ENCODE measurements around the gene COX8A. TPM values are rescaled to one million over a fixed set of nuclear protein-coding genes. Genes with fewer than 3 reads are reported as not detected.

Gene COX8A
- total and polyA plus RNA-seq, 2 of the 13 experiments (the other 11 are each of a cell fraction or from before 2014, with no cell fraction given): 202 to 406 TPM

- no peak overlapping the region for H2AFZ ChIP-seq (ENCODE audit: low read length)
- DNase-seq (ENCODE audit: low spot score): peak; percentile 62
- peak; percentile 79 for FAIRE-seq
- POLR2A ChIA-PET: interaction anchor here (0.9 to 2.7 kb wide), 17 partner anchors 10 to 179 kb away, joined by 3 to 12 read pairs (median 4); partner anchors contain the start of genes COX8A, MARK2, RCOR2 and ZFTA
- peak overlapping the region; percentile 54 for H3K27ac ChIP-seq (ENCODE audit: extremely low read length, insufficient read depth, low read length)
- no peaks in the 10 kb centered on the region for H3K9me3 ChIP-seq (ENCODE audit: low read length)
- H3K36me3 ChIP-seq (replicated peaks in 1 of 2; ENCODE audit: control insufficient read depth in 1 of 2, insufficient read depth in 2 of 2, low read length in 2 of 2): peaks cover 5 to 18% of the 10 kb centered on the region in 2 experiments
- peaks cover 28% of the 10 kb centered on the region for H3K4me1 ChIP-seq (ENCODE audit: insufficient read depth, low read length)
- no TSS peak for BruUV-seq (replicated peaks)
- H3K27me3 ChIP-seq (ENCODE audit: control insufficient read depth in 1 of 2, insufficient read depth in 2 of 2, low read length in 2 of 2): no peaks in the 10 kb centered on the region
- in situ Hi-C loops (cut with HindIII; ENCODE audit: extremely low pct_ligation_motif_present, low pct_unique_long_range_greater_than_20kb) (loop anchor here (10.0 kb wide), 1 partner anchor 111 kb away; the partner anchor contains the start of gene MARK2), intact Hi-C loops (cut with micrococcal nuclease; ENCODE audit: unreplicated experiment) (loop anchor here (1.0 to 5.0 kb wide), 3 partner anchors 108 to 178 kb away; partner anchors contain the start of gene ZFTA)
- no peak overlapping the region for H3K9ac ChIP-seq (ENCODE audit: insufficient read depth, low read depth, low read length)
- CTCF ChIA-PET (ENCODE audit: low intra/inter-chr PET ratio, low total read pairs): interaction anchor here (0.7 to 2.0 kb wide), 6 partner anchors 28 to 178 kb away, joined by 3 to 15 read pairs (median 3); partner anchors contain the start of genes MARK2 and RCOR2
- ATAC-seq: peak; percentile 94
- 0 out of 6 replicates have a peak overlapping the region, but pooled peaks of 1 of the 3 experiments have one; percentile 2 for H3K4me3 ChIP-seq (replicated peaks in 1 of 3; ENCODE audit: insufficient read depth in 1 of 3, low read depth in 2 of 3, low read length in 3 of 3)
- 56% methylated on average over 14 of the region's 14 CpGs for WGBS (ENCODE audit: low lambda C conversion rate)
- H4K20me1 ChIP-seq (ENCODE audit: insufficient read depth, low read length): peaks cover 11% of the 10 kb centered on the region; the same call in 1 of the 2 replicates
- peaks cover 29% of the 10 kb centered on the region for H3K79me2 ChIP-seq (ENCODE audit: insufficient read depth, low read length)
- peak overlapping the region; percentile 55 for H3K4me2 ChIP-seq (ENCODE audit: low read depth, low read length)
- TF ChIP-seq STAG1 (CRISPR knock-in tag; IDR thresholded peaks at IDR 0.05): peak; percentile 88
- no peak for TF ChIP-seq RARG (CRISPR knock-in tag; IDR thresholded peaks at IDR 0.05; ENCODE audit: low read depth)
- TF ChIP-seq ZNF350 (CRISPR knock-in tag; IDR thresholded peaks at IDR 0.05; ENCODE audit: borderline replicate concordance, low read depth): 0 out of 2 replicates have a peak, but pooled peaks have one; percentile 19
- TF ChIP-seq HMGXB4 (CRISPR knock-in tag; IDR thresholded peaks at IDR 0.05; ENCODE audit: borderline replicate concordance in 1 of 2, low read depth in 1 of 2): peak; percentile 21 to 37; a peak in 1 of 4 replicates
- 0 out of 2 replicates have a peak, but pooled peaks have one; percentile 21 for TF ChIP-seq HIC2 (CRISPR knock-in tag; IDR thresholded peaks at IDR 0.05; ENCODE audit: low read depth)
- TF ChIP-seq SAP130 (CRISPR knock-in tag; IDR thresholded peaks at IDR 0.05; ENCODE audit: low read depth): peak; percentile 22; the same call in 1 of the 2 replicates
- TF ChIP-seq ZBTB4 (CRISPR knock-in tag; IDR thresholded peaks at IDR 0.05; ENCODE audit: borderline replicate concordance): 0 out of 2 replicates have a peak, but pooled peaks have one; percentile 61
- TF ChIP-seq ZNF576 (CRISPR knock-in tag; IDR thresholded peaks at IDR 0.05): peak; percentile 99
- peak; percentile 85 for TF ChIP-seq ZFP91 (CRISPR knock-in tag; IDR thresholded peaks at IDR 0.05; ENCODE audit: borderline replicate concordance)
- 0 out of 2 replicates have a peak, but pooled peaks have one; percentile 18 for TF ChIP-seq ZNF232 (CRISPR knock-in tag; IDR thresholded peaks at IDR 0.05; ENCODE audit: borderline replicate concordance)
- 0 out of 2 replicates have a peak, but pooled peaks have one; percentile 42 for TF ChIP-seq ZIK1 (CRISPR knock-in tag; IDR thresholded peaks at IDR 0.05; ENCODE audit: borderline replicate concordance, low read depth)
Measured at GRCh38 chr11:63945477-63946163, 28.8 kb upstream of the COX8A start.

Data from HepG2 (cell line).